NCI-H2196 (cell line): Measurements from ENCODE around the gene HABP4.

Experiments
- DNase-seq: peaks from one replicate; lab custom pipeline; 2025; ENCODE audit not compliant: unreplicated experiment; lab: John Stamatoyannopoulos, UW

The HABP4 gene

GRCh38 chr9:96449845-96450612, at the start of gene HABP4:
Gene HABP4, plus strand, starts transcription at chr9:96450169. Its CDS starts 111 bp downstream, at chr9:96450280.
- DNase-seq = peak; percentile 95

- DNase-seq = no peak
These were observed 41.3 kb upstream of the HABP4 start for GRCh38 chr9:96408409-96409280.

- no peak for DNase-seq
These were observed 38.7 kb upstream of the HABP4 start for GRCh38 chr9:96411129-96411838.

GRCh38 chr9:96412174-96412913, 37.6 kb upstream of the HABP4 start:
- no peak for DNase-seq

GRCh38 chr9:96413302-96414221, 36.4 kb upstream of the HABP4 start:
- no peak for DNase-seq

GRCh38 chr9:96417051-96417586, 32.9 kb upstream of the HABP4 start:
- DNase-seq = peak; percentile 92

GRCh38 chr9:96417661-96418082, 32.3 kb upstream of the HABP4 start:
- DNase-seq = no peak

GRCh38 chr9:96418083-96418919, 31.7 kb upstream of the HABP4 start, which contains the start of gene ZNF367:
Gene ZNF367, minus strand, starts transcription at chr9:96418370. Its CDS starts 338 bp downstream, at chr9:96418032.
- peak; percentile 98 for DNase-seq

GRCh38 chr9:96418920-96419690, 30.9 kb upstream of the HABP4 start:
- DNase-seq = peak; percentile 60

GRCh38 chr9:96419691-96419969, 30.3 kb upstream of the HABP4 start:
- DNase-seq = no peak

GRCh38 chr9:96420468-96421219, 29.3 kb upstream of the HABP4 start:
- peak; percentile 63 for DNase-seq

- no peak for DNase-seq
These were observed 26.5 kb upstream of the HABP4 start for GRCh38 chr9:96423322-96423984.

GRCh38 chr9:96423985-96424336, 26.0 kb upstream of the HABP4 start:
- DNase-seq = no peak

GRCh38 chr9:96425500-96426169, 24.3 kb upstream of the HABP4 start:
- DNase-seq = no peak

GRCh38 chr9:96429732-96430131, 20.2 kb upstream of the HABP4 start:
- no peak for DNase-seq

GRCh38 chr9:96430377-96430776, 19.6 kb upstream of the HABP4 start:
- no peak for DNase-seq
